Measurements from ENCODE around the gene PGAM2. TPM values are rescaled to one million over a fixed set of nuclear protein-coding genes. Genes with fewer than 3 reads are reported as not detected.
A peak's percentile ranks its signal among the peaks of the same experiment; 100 is the strongest.
"Not testable (repeated sequence)": the region's sequence is repeated elsewhere in the genome, so short reads cannot be mapped to it uniquely, and the experiment has no call there.

PGAM2 gene
- total RNA-seq, 1 experiment from 2014 or later, result 2.4 TPM

GRCh38 chr7:44022796-44023467, 42.4 kb downstream of the PGAM2 start:
- peaks cover 17% of the 10 kb centered on the region for H3K27me3 Mint-ChIP-seq (ENCODE audit: low read depth)
- H3K36me3 Mint-ChIP-seq; CTCF ChIA-PET; H3K27ac Mint-ChIP-seq; H3K4me3 Mint-ChIP-seq; POLR2A ChIA-PET; ATAC-seq; H3K9me3 Mint-ChIP-seq; DNase-seq (ENCODE audit: low spot score); H3K4me1 Mint-ChIP-seq: not testable (repeated sequence)

GRCh38 chr7:44022069-44022468, 43.3 kb downstream of the PGAM2 start:
- POLR2A ChIA-PET; H3K4me1 Mint-ChIP-seq; CTCF ChIA-PET; H3K27ac Mint-ChIP-seq; H3K9me3 Mint-ChIP-seq; H3K4me3 Mint-ChIP-seq; DNase-seq (ENCODE audit: low spot score); ATAC-seq; H3K36me3 Mint-ChIP-seq: not testable (repeated sequence)
- peaks cover 17% of the 10 kb centered on the region for H3K27me3 Mint-ChIP-seq (ENCODE audit: low read depth)

DNA sequence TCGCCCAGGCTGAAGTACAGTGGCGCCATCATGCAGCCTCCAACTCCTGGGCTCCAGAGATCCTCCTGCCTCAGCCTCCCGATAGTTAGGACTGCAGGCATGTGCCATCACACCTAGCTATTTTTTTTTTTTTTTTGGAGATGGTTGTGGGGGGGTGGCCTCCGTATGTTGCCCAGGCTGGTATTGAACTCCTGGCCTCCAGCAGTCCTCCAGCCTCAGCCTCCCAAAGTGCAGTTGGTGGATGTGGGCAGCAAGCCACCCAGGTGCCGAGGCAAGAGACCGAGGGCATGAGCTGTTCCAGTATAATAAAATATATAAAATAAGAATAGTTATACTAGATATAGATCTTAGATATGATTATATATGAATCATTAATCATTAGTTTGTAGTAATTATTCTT, 45.5 kb downstream of the PGAM2 start:
- H3K27ac Mint-ChIP-seq; ATAC-seq; H3K4me1 Mint-ChIP-seq; DNase-seq (ENCODE audit: low spot score); POLR2A ChIA-PET; H3K4me3 Mint-ChIP-seq; H3K9me3 Mint-ChIP-seq; H3K36me3 Mint-ChIP-seq: not testable (repeated sequence)
- peaks cover 12% of the 10 kb centered on the region for H3K27me3 Mint-ChIP-seq (ENCODE audit: low read depth)
- CTCF ChIA-PET, result interaction anchor here (0.6 to 1.8 kb wide), 13 partner anchors 16 to 195 kb away, joined by 3 to 8 read pairs (median 4); partner anchors contain the start of genes DBNL and PGAM2

- H3K36me3 Mint-ChIP-seq, H3K27ac Mint-ChIP-seq, H3K4me1 Mint-ChIP-seq, H3K9me3 Mint-ChIP-seq, POLR2A ChIA-PET: not testable (repeated sequence)
- TF ChIP-seq FOXP1 (CRISPR knock-in tag; IDR thresholded peaks at IDR 0.05; ENCODE audit: borderline replicate concordance) (peak; percentile 60; the same call in 1 of the 2 replicates), MYBL2 (CRISPR knock-in tag; IDR thresholded peaks at IDR 0.05) (peak; percentile 56; the same call in 1 of the 2 replicates), GABPB1 (CRISPR knock-in tag; IDR thresholded peaks at IDR 0.05) (peak; percentile 86), FOXK1 (CRISPR knock-in tag; IDR thresholded peaks at IDR 0.05) (peak; percentile 88), NFE2L1 (CRISPR knock-in tag; IDR thresholded peaks at IDR 0.05) (peak; percentile 59; the same call in 1 of the 2 replicates), CREM (CRISPR knock-in tag; IDR thresholded peaks at IDR 0.05) (peak; percentile 52; the same call in 1 of the 2 replicates), TEAD1 (CRISPR knock-in tag; IDR thresholded peaks at IDR 0.05) (peak; percentile 58), ZBTB21 (CRISPR knock-in tag; IDR thresholded peaks at IDR 0.05; ENCODE audit: borderline replicate concordance) (peak; percentile 56; the same call in 1 of the 2 replicates), SP1 (CRISPR knock-in tag; conservative IDR thresholded peaks at IDR 0.05) (peak; percentile 85), ETV6 (CRISPR knock-in tag; IDR thresholded peaks at IDR 0.05) (peak; percentile 26; the same call in 1 of the 2 replicates)
- TF ChIP-seq, protein P1, sequence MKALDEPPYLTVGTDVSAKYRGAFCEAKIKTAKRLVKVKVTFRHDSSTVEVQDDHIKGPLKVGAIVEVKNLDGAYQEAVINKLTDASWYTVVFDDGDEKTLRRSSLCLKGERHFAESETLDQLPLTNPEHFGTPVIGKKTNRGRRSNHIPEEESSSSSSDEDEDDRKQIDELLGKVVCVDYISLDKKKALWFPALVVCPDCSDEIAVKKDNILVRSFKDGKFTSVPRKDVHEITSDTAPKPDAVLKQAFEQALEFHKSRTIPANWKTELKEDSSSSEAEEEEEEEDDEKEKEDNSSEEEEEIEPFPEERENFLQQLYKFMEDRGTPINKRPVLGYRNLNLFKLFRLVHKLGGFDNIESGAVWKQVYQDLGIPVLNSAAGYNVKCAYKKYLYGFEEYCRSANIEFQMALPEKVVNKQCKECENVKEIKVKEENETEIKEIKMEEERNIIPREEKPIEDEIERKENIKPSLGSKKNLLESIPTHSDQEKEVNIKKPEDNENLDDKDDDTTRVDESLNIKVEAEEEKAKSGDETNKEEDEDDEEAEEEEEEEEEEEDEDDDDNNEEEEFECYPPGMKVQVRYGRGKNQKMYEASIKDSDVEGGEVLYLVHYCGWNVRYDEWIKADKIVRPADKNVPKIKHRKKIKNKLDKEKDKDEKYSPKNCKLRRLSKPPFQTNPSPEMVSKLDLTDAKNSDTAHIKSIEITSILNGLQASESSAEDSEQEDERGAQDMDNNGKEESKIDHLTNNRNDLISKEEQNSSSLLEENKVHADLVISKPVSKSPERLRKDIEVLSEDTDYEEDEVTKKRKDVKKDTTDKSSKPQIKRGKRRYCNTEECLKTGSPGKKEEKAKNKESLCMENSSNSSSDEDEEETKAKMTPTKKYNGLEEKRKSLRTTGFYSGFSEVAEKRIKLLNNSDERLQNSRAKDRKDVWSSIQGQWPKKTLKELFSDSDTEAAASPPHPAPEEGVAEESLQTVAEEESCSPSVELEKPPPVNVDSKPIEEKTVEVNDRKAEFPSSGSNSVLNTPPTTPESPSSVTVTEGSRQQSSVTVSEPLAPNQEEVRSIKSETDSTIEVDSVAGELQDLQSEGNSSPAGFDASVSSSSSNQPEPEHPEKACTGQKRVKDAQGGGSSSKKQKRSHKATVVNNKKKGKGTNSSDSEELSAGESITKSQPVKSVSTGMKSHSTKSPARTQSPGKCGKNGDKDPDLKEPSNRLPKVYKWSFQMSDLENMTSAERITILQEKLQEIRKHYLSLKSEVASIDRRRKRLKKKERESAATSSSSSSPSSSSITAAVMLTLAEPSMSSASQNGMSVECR (CRISPR knock-in tag; IDR thresholded peaks at IDR 0.05; ENCODE audit: borderline replicate concordance), result peak; percentile 57; the same call in 1 of the 2 replicates
- TF ChIP-seq, protein P2, sequence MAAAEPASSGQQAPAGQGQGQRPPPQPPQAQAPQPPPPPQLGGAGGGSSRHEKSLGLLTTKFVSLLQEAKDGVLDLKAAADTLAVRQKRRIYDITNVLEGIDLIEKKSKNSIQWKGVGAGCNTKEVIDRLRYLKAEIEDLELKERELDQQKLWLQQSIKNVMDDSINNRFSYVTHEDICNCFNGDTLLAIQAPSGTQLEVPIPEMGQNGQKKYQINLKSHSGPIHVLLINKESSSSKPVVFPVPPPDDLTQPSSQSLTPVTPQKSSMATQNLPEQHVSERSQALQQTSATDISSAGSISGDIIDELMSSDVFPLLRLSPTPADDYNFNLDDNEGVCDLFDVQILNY (CRISPR knock-in tag; IDR thresholded peaks at IDR 0.05), result 0 out of 2 replicates have a peak, but pooled peaks have one; percentile 55
- TF ChIP-seq, protein P3, sequence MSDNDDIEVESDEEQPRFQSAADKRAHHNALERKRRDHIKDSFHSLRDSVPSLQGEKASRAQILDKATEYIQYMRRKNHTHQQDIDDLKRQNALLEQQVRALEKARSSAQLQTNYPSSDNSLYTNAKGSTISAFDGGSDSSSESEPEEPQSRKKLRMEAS (CRISPR knock-in tag; IDR thresholded peaks at IDR 0.05), result peak; percentile 60
- TF ChIP-seq, protein P4, sequence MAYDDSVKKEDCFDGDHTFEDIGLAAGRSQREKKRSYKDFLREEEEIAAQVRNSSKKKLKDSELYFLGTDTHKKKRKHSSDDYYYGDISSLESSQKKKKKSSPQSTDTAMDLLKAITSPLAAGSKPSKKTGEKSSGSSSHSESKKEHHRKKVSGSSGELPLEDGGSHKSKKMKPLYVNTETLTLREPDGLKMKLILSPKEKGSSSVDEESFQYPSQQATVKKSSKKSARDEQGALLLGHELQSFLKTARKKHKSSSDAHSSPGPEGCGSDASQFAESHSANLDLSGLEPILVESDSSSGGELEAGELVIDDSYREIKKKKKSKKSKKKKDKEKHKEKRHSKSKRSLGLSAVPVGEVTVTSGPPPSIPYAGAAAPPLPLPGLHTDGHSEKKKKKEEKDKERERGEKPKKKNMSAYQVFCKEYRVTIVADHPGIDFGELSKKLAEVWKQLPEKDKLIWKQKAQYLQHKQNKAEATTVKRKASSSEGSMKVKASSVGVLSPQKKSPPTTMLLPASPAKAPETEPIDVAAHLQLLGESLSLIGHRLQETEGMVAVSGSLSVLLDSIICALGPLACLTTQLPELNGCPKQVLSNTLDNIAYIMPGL (CRISPR knock-in tag; IDR thresholded peaks at IDR 0.05), result 0 out of 2 replicates have a peak, but pooled peaks have one; percentile 36
- TF ChIP-seq, protein P5, sequence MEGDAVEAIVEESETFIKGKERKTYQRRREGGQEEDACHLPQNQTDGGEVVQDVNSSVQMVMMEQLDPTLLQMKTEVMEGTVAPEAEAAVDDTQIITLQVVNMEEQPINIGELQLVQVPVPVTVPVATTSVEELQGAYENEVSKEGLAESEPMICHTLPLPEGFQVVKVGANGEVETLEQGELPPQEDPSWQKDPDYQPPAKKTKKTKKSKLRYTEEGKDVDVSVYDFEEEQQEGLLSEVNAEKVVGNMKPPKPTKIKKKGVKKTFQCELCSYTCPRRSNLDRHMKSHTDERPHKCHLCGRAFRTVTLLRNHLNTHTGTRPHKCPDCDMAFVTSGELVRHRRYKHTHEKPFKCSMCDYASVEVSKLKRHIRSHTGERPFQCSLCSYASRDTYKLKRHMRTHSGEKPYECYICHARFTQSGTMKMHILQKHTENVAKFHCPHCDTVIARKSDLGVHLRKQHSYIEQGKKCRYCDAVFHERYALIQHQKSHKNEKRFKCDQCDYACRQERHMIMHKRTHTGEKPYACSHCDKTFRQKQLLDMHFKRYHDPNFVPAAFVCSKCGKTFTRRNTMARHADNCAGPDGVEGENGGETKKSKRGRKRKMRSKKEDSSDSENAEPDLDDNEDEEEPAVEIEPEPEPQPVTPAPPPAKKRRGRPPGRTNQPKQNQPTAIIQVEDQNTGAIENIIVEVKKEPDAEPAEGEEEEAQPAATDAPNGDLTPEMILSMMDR (IDR thresholded peaks at IDR 0.05), result peak; percentile 22; the same call in 1 of the 2 replicates
- CTCF ChIA-PET, result interaction anchor here (0.6 to 1.8 kb wide), 11 partner anchors 18 to 195 kb away, joined by 3 to 8 read pairs (median 4); partner anchors contain the start of genes DBNL and PGAM2
- DNase-seq (ENCODE audit: low spot score), result peak; percentile 97
- Mint-ChIP-seq H3K27me3 (ENCODE audit: low read depth) (peaks cover 12% of the 10 kb centered on the region), H3K4me3 (peak overlapping the region; percentile 87)
- ATAC-seq, result peak; percentile 95
Observed at GRCh38 chr7:44018857-44019807, 46.2 kb downstream of the PGAM2 start.

Data from WTC11 (cell line).